GM12878 (cell line): ENCODE results near the gene KLF9. TPM values are rescaled to one million over a fixed set of nuclear protein-coding genes. Genes with fewer than 3 reads are reported as not detected.

Source experiments
- ATAC-seq: fragments of 200-7000 bp; cut with Tn5 transposase; 3 replicates; pipeline ENCODE4 v1.9.1; 2020; ENCODE audit warnings: mild to moderate bottlenecking, moderate library complexity
- BruUV-seq: library from RNA; stranded (reverse); fragments of 400-500 nt; replicated peaks from 2 replicates; lab custom pipeline; 2021; lab: Mats Ljungman, UMichigan
- CTCF ChIA-PET: fragments of 300-600 bp; sonication (Branson Sonifier 250); formaldehyde crosslinking; extraction: SDS; loops from one replicate; lab custom pipeline; 2021; ENCODE audit warnings: inconsistent platforms; lab: Yijun Ruan, JAX
- POLR2A ChIA-PET: fragments of 350-600 bp; formaldehyde crosslinking; extraction: SDS; loops from one replicate; lab custom pipeline; 2021; ENCODE audit warnings: inconsistent platforms; lab: Charles Lee
- RAD21 ChIA-PET: fragments of 300-600 bp; sonication (Branson Sonifier 250); formaldehyde crosslinking; loops from one replicate; lab custom pipeline; 2023; ENCODE audit warnings: antibody characterized with exemption; ENCODE audit not compliant: unreplicated experiment; lab: Charles Lee
- SMC1A ChIA-PET: fragments of 300-600 bp; sonication (Branson Sonifier 250); formaldehyde crosslinking; loops from one replicate; lab custom pipeline; 2023; ENCODE audit not compliant: unreplicated experiment, uncharacterized antibody; lab: Charles Lee
- DNase-seq: peaks from one replicate; pipeline ENCODE4 v3.0.0-alpha.2; 2011; ENCODE audit warnings: low read depth, low spot score
- FAIRE-seq: peaks from 3 replicates; lab custom pipeline; 2011; peaks lifted over from hg19 to GRCh38; lab: Jason Lieb, UNC
- H2AFZ ChIP-seq: 2 replicates; pipeline ENCODE4 v1.6.0; 2011; ENCODE audit warnings: low read depth, low read length, control low read depth; ENCODE audit not compliant: control insufficient read depth
- H3K27ac ChIP-seq: 2 replicates; pipeline ENCODE4 v1.5.1; 2011; ENCODE audit warnings: control low read depth; ENCODE audit not compliant: control insufficient read depth, insufficient read depth
- H3K27me3 ChIP-seq, 2 experiments: replicated peaks in 1 of 2; 2 replicates each; pipeline versions ENCODE4 v1.6.0 to v1.6.1; 2011; ENCODE audit warnings: low read length in 1 of 2; ENCODE audit not compliant: control insufficient read depth in 2 of 2, insufficient read depth in 2 of 2
- H3K36me3 ChIP-seq, 2 experiments: 2 replicates each; pipeline ENCODE4 v1.5.1; 2011; ENCODE audit warnings: low read length in 1 of 2; ENCODE audit not compliant: control insufficient read depth in 2 of 2, insufficient read depth in 2 of 2
- H3K4me1 ChIP-seq: 2 replicates; pipeline ENCODE4 v1.6.1; 2011; ENCODE audit warnings: mild to moderate bottlenecking, low read length, moderate library complexity, mixed read lengths; ENCODE audit not compliant: control insufficient read depth, insufficient read depth
- H3K4me2 ChIP-seq: 2 replicates; pipeline ENCODE4 v1.6.0; 2011; ENCODE audit warnings: control low read depth; ENCODE audit not compliant: control insufficient read depth, insufficient read depth
- H3K4me3 ChIP-seq: fragments of 200-600 bp; sonication (generic); 2 replicates; pipeline ENCODE4 v1.5.1; 2016
- H3K79me2 ChIP-seq: 2 replicates; pipeline ENCODE4 v1.6.0; 2011; ENCODE audit warnings: low read length; ENCODE audit not compliant: control insufficient read depth, insufficient read depth
- H3K9ac ChIP-seq: 2 replicates; pipeline ENCODE4 v1.8.0; 2011; ENCODE audit warnings: low read length, control low read depth, mixed read lengths; ENCODE audit not compliant: control insufficient read depth, insufficient read depth
- H3K9me3 ChIP-seq: replicated peaks from 3 replicates; pipeline ENCODE4 v1.5.1; 2011; ENCODE audit warnings: mild to moderate bottlenecking, low read length; ENCODE audit not compliant: control insufficient read depth, insufficient read depth
- H4K20me1 ChIP-seq: 2 replicates; pipeline ENCODE4 v1.6.0; 2011; ENCODE audit not compliant: control insufficient read depth, insufficient read depth
- GATAD2B ChIP-seq: fragments of 450-650 bp; conservative IDR thresholded peaks from 2 replicates; pipeline ENCODE4 v1.6.1; 2017; ENCODE audit warnings: low read depth, mild to moderate bottlenecking, moderate library complexity
- NFIC ChIP-seq: IDR thresholded peaks from 2 replicates; pipeline ENCODE4 v1.6.1; 2012; ENCODE audit warnings: low read depth, mild to moderate bottlenecking, inconsistent platforms, low read length, moderate library complexity
- WGBS: methylation state at CpG from one replicate; pipeline ENCODE4 v1.1.6; 2016; ENCODE audit warnings: low lambda C conversion rate; ENCODE audit not compliant: insufficient replicate concordance, insufficient coverage; ENCODE audit errors: missing lambda C conversion rate; 5-methylcytosine and 5-hydroxymethylcytosine counted together
- in situ Hi-C: fragments of 300-500 bp; cut with MboI; formaldehyde crosslinking; loops from 9 replicates; pipeline ENCODE4 v1.14.3; 2018; ENCODE audit warnings: mixed read lengths
- intact Hi-C: fragments of 100-400 bp; cut with micrococcal nuclease; formaldehyde crosslinking; loops from one replicate; pipeline ENCODE4 v1.14.2; 2022; ENCODE audit not compliant: unreplicated experiment
- polyA plus RNA-seq, 11 experiments: library from polyadenylated mRNA; depleted of rRNA in 4 of 11; unstranded in 6 of 11; stranded (reverse) in 5 of 11; fragments of >200 nt; fragmentation: Nextera tagmentation in 4 of 11; fragmentation: Illumina TruSeq in 1 of 11; extraction: Ambion mirVana in 4 of 11; extraction: Trizol in 1 of 11; gene quantifications; 1 replicate in 1 of 11; 2 replicates in 10 of 11; pipeline versions ENCODE4 v1.2.1 to v1.2.3, GENCODE V29; 2011 to 2016; ENCODE audit warnings: inconsistent platforms in 2 of 11, missing spikeins in 2 of 11, low read depth in 1 of 11
- total RNA-seq, 4 experiments: library from RNA; depleted of rRNA in 3 of 4; stranded (reverse); fragments of >200 nt in 3 of 4; fragmentation: Illumina TruSeq in 1 of 4; extraction: Trizol in 1 of 4; gene quantifications; 2 replicates each; pipeline versions ENCODE4 v1.2.1 to v1.2.3, GENCODE V29; 2013 to 2021
- TF ChIP-seq, protein P1 (sequence below): IDR thresholded peaks from 2 replicates; pipeline ENCODE4 v1.6.1; 2012; ENCODE audit warnings: low read depth, low read length, improper control_type of control experiment

KLF9 gene
- total and polyA plus RNA-seq, 10 of the 15 experiments (the other 5 are each of a cell fraction or from before 2014, with no cell fraction given): 0.09 to 0.96 (median 0.83) TPM

DNA sequence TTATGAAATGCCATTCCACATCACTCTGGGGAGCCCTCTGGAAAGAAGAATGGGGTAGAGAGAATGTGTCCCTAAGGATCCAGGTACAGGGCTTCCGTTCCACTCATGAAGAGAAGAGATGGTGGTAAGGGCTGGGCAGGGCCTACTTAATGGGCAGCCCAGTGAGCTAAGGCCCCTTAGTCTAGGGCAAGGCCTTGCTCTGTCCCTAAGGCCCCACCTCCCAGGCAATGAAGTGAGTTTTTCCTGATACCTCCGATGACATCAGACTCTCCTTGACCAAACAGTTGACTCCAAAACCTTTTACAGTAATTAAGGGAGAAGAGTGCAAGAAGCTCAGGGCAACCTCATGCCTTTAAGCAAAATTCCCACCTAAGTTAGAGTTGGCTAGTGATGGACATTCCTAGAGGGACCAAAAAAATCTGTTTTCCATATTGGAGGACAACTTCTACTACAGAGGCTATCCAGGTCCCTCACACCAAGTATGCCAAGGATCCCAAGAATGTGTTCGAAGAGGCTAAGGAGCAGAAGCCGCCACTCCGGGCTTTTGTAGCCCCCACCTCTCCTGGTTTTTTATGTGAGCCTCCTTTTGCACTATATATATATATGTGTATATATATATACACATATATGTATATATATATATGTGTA, 5.9 kb downstream of the KLF9 start:
- CTCF ChIA-PET: interaction anchor here (0.9 to 2.3 kb wide), 4 partner anchors 10 to 194 kb away, joined by 3 to 7 read pairs (median 4); no protein-coding TSS in a partner anchor
- Histone ChIP-seq H3K79me2 (0 out of 2 replicates have a peak, but pooled peaks cover 2% of the 10 kb centered on the region), H3K9me3 (no peaks in the 10 kb centered on the region), H3K27me3 (no peaks in the 10 kb centered on the region), H3K36me3 (no peaks in the 10 kb centered on the region), H3K27ac (no peak overlapping the region), H3K4me1 (peaks cover 24% of the 10 kb centered on the region), H3K4me3 (no peak overlapping the region), H3K9ac (no peak overlapping the region), H4K20me1 (no peaks in the 10 kb centered on the region), H2AFZ (no peak overlapping the region), H3K4me2 (no peak overlapping the region)
- SMC1A ChIA-PET: interaction anchor here (0.6 to 1.8 kb wide), 5 partner anchors 10 to 194 kb away, joined by 3 to 7 read pairs (median 3); no protein-coding TSS in a partner anchor
- RAD21 ChIA-PET: interaction anchor here (1.0 to 1.9 kb wide), 5 partner anchors 9 to 194 kb away, joined by 3 to 6 read pairs (median 3); no protein-coding TSS in a partner anchor
- ATAC-seq (no peak), DNase-seq (no peak), FAIRE-seq (no peak)
- intact Hi-C loops (no loop called here), in situ Hi-C loops (loop anchor here (25.0 kb wide), 2 partner anchors 1504 to 1771 kb away; partner anchors contain the start of genes ABHD17B and C9orf85)
- BruUV-seq: no TSS peak
- TF ChIP-seq NFIC (no peak), GATAD2B (no peak)
- TF ChIP-seq, protein P1, sequence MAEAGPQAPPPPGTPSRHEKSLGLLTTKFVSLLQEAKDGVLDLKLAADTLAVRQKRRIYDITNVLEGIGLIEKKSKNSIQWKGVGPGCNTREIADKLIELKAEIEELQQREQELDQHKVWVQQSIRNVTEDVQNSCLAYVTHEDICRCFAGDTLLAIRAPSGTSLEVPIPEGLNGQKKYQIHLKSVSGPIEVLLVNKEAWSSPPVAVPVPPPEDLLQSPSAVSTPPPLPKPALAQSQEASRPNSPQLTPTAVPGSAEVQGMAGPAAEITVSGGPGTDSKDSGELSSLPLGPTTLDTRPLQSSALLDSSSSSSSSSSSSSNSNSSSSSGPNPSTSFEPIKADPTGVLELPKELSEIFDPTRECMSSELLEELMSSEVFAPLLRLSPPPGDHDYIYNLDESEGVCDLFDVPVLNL: no peak
- WGBS: 91% methylated on average over 5 of the region's 5 CpGs
- POLR2A ChIA-PET: interaction anchor here (0.9 to 1.2 kb wide), 2 partner anchors 11 to 148 kb away, joined by 3 read pairs; no protein-coding TSS in a partner anchor
